B cell (primary cell): ENCODE results near the gene SLC4A5.

Experiments used
- CTCF ChIP-seq: fragments of 200-600 bp; IDR thresholded peaks from one replicate; pipeline ENCODE4 v1.8.0; 2022; ENCODE audit warnings: antibody characterized with exemption, mild to moderate bottlenecking
- EZH2 ChIP-seq: IDR thresholded peaks from 2 replicates; pipeline ENCODE4 v1.6.1; 2012; ENCODE audit warnings: borderline replicate concordance, low read depth, mild to moderate bottlenecking, moderate library complexity, low read length; ENCODE audit not compliant: insufficient read depth, poor library complexity, severe bottlenecking

GRCh38 chr2:74252862-74253261 is 90.4 kb downstream of the SLC4A5 start:
- TF ChIP-seq CTCF (no peak), EZH2 (no peak)
